Mucosa of stomach (tissue), 1 donor: ENCODE measurements around the gene EXOC7.

Source experiments
- H3K27me3 ChIP-seq: one replicate; pipeline ENCODE4 v1.7.0; 2013; ENCODE audit warnings: mild to moderate bottlenecking, low read length; ENCODE audit not compliant: control insufficient read depth, insufficient read depth
- H3K36me3 ChIP-seq: one replicate; pipeline ENCODE4 v1.7.0; 2013; ENCODE audit warnings: low read length; ENCODE audit not compliant: control insufficient read depth, insufficient read depth
- H3K4me1 ChIP-seq: one replicate; pipeline ENCODE4 v1.7.0; 2013; ENCODE audit warnings: mild to moderate bottlenecking, low read length; ENCODE audit not compliant: control insufficient read depth, insufficient read depth
- H3K4me3 ChIP-seq: one replicate; pipeline ENCODE4 v1.7.0; 2013; ENCODE audit warnings: low read length
- H3K9ac ChIP-seq: one replicate; pipeline ENCODE4 v1.7.0; 2013; ENCODE audit warnings: mild to moderate bottlenecking, low read length, moderate library complexity
- H3K9me3 ChIP-seq: one replicate; pipeline ENCODE4 v1.7.0; 2013; ENCODE audit warnings: mild to moderate bottlenecking, low read length, moderate library complexity; ENCODE audit not compliant: control insufficient read depth
- donor health status: Pancreatic carcinoma.

The EXOC7 gene

GRCh38 chr17:76136276-76137000 lies 32.9 kb upstream of the EXOC7 start:
- Histone ChIP-seq H3K36me3 (no peaks in the 10 kb centered on the region), H3K27me3 (peaks cover 50% of the 10 kb centered on the region), H3K9ac (no peak overlapping the region), H3K4me3 (no peak overlapping the region), H3K4me1 (peaks cover 17% of the 10 kb centered on the region), H3K9me3 (no peaks in the 10 kb centered on the region)

GRCh38 chr17:76135810-76136188 lies 32.2 kb upstream of the EXOC7 start:
- no peak overlapping the region for H3K4me3 ChIP-seq
- no peak overlapping the region for H3K9ac ChIP-seq
- no peaks in the 10 kb centered on the region for H3K9me3 ChIP-seq
- H3K27me3 ChIP-seq, result peaks cover 45% of the 10 kb centered on the region
- H3K4me1 ChIP-seq, result peaks cover 12% of the 10 kb centered on the region
- no peaks in the 10 kb centered on the region for H3K36me3 ChIP-seq

- no peak overlapping the region for H3K9ac ChIP-seq
- no peaks in the 10 kb centered on the region for H3K9me3 ChIP-seq
- peaks cover 7% of the 10 kb centered on the region for H3K4me1 ChIP-seq
- peaks cover 39% of the 10 kb centered on the region for H3K27me3 ChIP-seq
- no peak overlapping the region for H3K4me3 ChIP-seq
- no peaks in the 10 kb centered on the region for H3K36me3 ChIP-seq
Observed at GRCh38 chr17:76134911-76135809, 31.6 kb upstream of the EXOC7 start.

GRCh38 chr17:76132574-76133338 lies 29.2 kb upstream of the EXOC7 start:
- Histone ChIP-seq H3K27me3 (peaks cover 15% of the 10 kb centered on the region), H3K9me3 (no peaks in the 10 kb centered on the region), H3K4me3 (no peak overlapping the region), H3K4me1 (peaks cover 7% of the 10 kb centered on the region), H3K9ac (peak overlapping the region; percentile 31), H3K36me3 (no peaks in the 10 kb centered on the region)

- Histone ChIP-seq H3K27me3 (peaks cover 8% of the 10 kb centered on the region), H3K4me3 (no peak overlapping the region)
Observed at GRCh38 chr17:76131692-76132573, 28.3 kb upstream of the EXOC7 start.

GRCh38 chr17:76131051-76131691 lies 27.6 kb upstream of the EXOC7 start:
- H3K9ac ChIP-seq, result no peak overlapping the region
- peaks cover 7% of the 10 kb centered on the region for H3K4me1 ChIP-seq
- H3K4me3 ChIP-seq, result no peak overlapping the region
- H3K36me3 ChIP-seq, result no peaks in the 10 kb centered on the region
- peaks cover 4% of the 10 kb centered on the region for H3K27me3 ChIP-seq
- no peaks in the 10 kb centered on the region for H3K9me3 ChIP-seq

More at GRCh38 chr17:76131692-76132573, 28.3 kb upstream of the EXOC7 start:
- peaks cover 7% of the 10 kb centered on the region for H3K4me1 ChIP-seq
- no peaks in the 10 kb centered on the region for H3K9me3 ChIP-seq
- no peak overlapping the region for H3K9ac ChIP-seq
- no peaks in the 10 kb centered on the region for H3K36me3 ChIP-seq

GRCh38 chr17:76130473-76130872 lies 26.9 kb upstream of the EXOC7 start:
- Histone ChIP-seq H3K4me3 (no peak overlapping the region), H3K27me3 (peaks cover 4% of the 10 kb centered on the region), H3K36me3 (no peaks in the 10 kb centered on the region), H3K9me3 (no peaks in the 10 kb centered on the region), H3K4me1 (peaks cover 7% of the 10 kb centered on the region), H3K9ac (no peak overlapping the region)

- H3K9ac ChIP-seq, result no peak overlapping the region
- no peak overlapping the region for H3K4me3 ChIP-seq
- H3K27me3 ChIP-seq, result no peaks in the 10 kb centered on the region
- H3K36me3 ChIP-seq, result no peaks in the 10 kb centered on the region
- peaks cover 8% of the 10 kb centered on the region for H3K4me1 ChIP-seq
- H3K9me3 ChIP-seq, result no peaks in the 10 kb centered on the region
Observed at GRCh38 chr17:76125922-76126321, 22.3 kb upstream of the EXOC7 start.

GRCh38 chr17:76125391-76125675 lies 21.7 kb upstream of the EXOC7 start:
- Histone ChIP-seq H3K4me1 (peaks cover 8% of the 10 kb centered on the region), H3K27me3 (no peaks in the 10 kb centered on the region), H3K9me3 (no peaks in the 10 kb centered on the region), H3K9ac (no peak overlapping the region), H3K36me3 (no peaks in the 10 kb centered on the region), H3K4me3 (no peak overlapping the region)

GRCh38 chr17:76124582-76125390 lies 21.2 kb upstream of the EXOC7 start:
- Histone ChIP-seq H3K9ac (no peak overlapping the region), H3K4me3 (no peak overlapping the region), H3K4me1 (peaks cover 8% of the 10 kb centered on the region), H3K27me3 (no peaks in the 10 kb centered on the region), H3K36me3 (no peaks in the 10 kb centered on the region), H3K9me3 (no peaks in the 10 kb centered on the region)
